ENCODE measurements around the gene ACSS2.

DNA sequence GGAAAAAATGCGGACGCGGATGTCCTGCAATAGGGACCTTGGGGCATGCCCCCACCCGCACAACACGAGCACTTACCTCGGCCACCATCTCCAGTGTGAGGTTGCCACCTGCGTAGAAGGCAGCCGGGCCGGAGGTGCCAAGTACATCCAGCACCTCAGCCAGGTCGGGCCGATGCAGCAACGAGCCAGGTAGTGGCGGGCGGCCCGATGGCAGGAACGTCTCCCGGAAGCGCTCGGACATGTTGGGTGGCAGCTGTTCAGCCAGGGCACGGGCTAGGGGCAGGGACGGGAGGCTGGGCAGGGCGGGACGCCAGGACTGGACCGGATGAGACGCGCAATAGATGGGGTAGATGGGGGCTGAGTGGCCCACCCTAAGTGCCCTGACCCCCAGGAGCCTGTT, 17.0 kb upstream of the ACSS2 start:
- TF ChIP-seq, protein P1, sequence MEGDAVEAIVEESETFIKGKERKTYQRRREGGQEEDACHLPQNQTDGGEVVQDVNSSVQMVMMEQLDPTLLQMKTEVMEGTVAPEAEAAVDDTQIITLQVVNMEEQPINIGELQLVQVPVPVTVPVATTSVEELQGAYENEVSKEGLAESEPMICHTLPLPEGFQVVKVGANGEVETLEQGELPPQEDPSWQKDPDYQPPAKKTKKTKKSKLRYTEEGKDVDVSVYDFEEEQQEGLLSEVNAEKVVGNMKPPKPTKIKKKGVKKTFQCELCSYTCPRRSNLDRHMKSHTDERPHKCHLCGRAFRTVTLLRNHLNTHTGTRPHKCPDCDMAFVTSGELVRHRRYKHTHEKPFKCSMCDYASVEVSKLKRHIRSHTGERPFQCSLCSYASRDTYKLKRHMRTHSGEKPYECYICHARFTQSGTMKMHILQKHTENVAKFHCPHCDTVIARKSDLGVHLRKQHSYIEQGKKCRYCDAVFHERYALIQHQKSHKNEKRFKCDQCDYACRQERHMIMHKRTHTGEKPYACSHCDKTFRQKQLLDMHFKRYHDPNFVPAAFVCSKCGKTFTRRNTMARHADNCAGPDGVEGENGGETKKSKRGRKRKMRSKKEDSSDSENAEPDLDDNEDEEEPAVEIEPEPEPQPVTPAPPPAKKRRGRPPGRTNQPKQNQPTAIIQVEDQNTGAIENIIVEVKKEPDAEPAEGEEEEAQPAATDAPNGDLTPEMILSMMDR (IDR thresholded peaks at IDR 0.05), result no peak
- TF ChIP-seq EZH2 (IDR thresholded peaks at IDR 0.05; ENCODE audit: borderline replicate concordance, insufficient read depth, low read depth, low read length, poor library complexity, severe bottlenecking), result no peak

Measured in B cell (primary cell).